ENCODE results near the gene LRRC10B.

- TF ChIP-seq CTCF (IDR thresholded peaks at IDR 0.05) = no peak
- TF ChIP-seq POLR2A (IDR thresholded peaks at IDR 0.05) = no peak
Observed at GRCh38 chr11:61474013-61474643, 34.4 kb upstream of the LRRC10B start.
